ENCODE data around the gene IPO8.
"Not testable (repeated sequence)": the region's sequence is repeated elsewhere in the genome, so short reads cannot be mapped to it uniquely, and the experiment has no call there.

IPO8 gene

GRCh38 chr12:30603129-30603528 lies 92.5 kb downstream of the IPO8 start:
- no peak for DNase-seq

- no peak for DNase-seq
Observed at GRCh38 chr12:30602678-30603077, 93.0 kb downstream of the IPO8 start.

DNA sequence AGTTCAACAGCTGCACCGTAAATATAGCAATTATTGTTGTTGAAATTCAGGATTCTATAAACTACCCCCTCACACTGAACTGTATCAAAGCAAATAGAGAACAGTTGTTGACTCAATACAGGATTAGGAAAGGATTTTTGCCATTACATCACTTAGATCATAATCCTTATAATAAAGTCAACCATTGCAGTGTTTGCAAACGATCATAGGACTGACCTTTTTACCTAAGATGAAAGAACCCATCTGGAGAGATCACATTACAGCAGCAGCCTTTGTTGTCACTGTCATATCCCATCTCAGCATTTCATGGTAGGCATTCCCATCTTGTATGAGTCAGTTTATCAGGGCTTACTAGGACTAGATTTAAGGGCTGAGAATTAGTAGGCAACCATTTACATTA lies 96.1 kb downstream of the IPO8 start:
- DNase-seq = peak; percentile 55

GRCh38 chr12:30598889-30599288 lies 96.8 kb downstream of the IPO8 start:
- DNase-seq = no peak

- DNase-seq = no peak
Observed at GRCh38 chr12:30595742-30596141, 99.9 kb downstream of the IPO8 start.

GRCh38 chr12:30594509-30594908 lies 101.2 kb downstream of the IPO8 start:
- DNase-seq = no peak

- DNase-seq = not testable (repeated sequence)
Observed at GRCh38 chr12:30588572-30588971, 107.1 kb downstream of the IPO8 start.

- DNase-seq = no peak
Observed at GRCh38 chr12:30587782-30588181, 107.9 kb downstream of the IPO8 start.

GRCh38 chr12:30585877-30586276 lies 109.8 kb downstream of the IPO8 start:
- no peak for DNase-seq

DNA sequence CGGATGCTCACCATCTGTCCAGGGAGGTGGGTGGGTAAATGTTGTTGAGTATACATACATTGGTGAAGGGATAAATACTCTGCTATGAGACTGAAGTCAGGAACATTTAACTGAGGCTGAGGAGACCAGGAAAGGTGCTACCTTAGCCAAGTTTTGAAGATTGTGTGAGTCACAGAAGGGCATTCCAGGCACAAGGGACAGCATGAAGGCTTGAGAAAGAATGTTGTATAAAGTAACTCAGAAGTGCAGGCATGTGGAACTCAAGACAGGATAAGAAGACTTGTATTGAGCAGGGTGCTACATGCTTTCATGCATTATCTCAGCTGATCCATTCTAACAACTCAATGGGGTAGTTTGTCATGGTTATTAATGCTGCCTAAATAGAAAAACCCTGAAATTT lies 112.7 kb downstream of the IPO8 start:
- DNase-seq = no peak

- DNase-seq = no peak
Observed at GRCh38 chr12:30580344-30580743, 115.3 kb downstream of the IPO8 start.
